H9 (cell line): Measurements from ENCODE around the gene OTUB1. TPM values are rescaled to one million over a fixed set of nuclear protein-coding genes. Genes with fewer than 3 reads are reported as not detected.

Source experiments
- DNase-seq: peaks from one replicate; pipeline ENCODE4 v3.0.0-alpha.2; 2017
- H2AFZ ChIP-seq: one replicate; pipeline ENCODE4 v1.6.1; 2013; ENCODE audit warnings: mild to moderate bottlenecking, low read length, control low read depth, moderate library complexity
- H2AK5ac ChIP-seq: 2 replicates; pipeline ENCODE4 v1.6.1; 2013; ENCODE audit warnings: low read length, control low read depth, mixed read lengths; ENCODE audit not compliant: insufficient read length
- H2BK120ac ChIP-seq: one replicate; pipeline ENCODE4 v1.6.1; 2013; ENCODE audit warnings: low read depth, mild to moderate bottlenecking, low read length, control low read depth, inconsistent platforms; ENCODE audit not compliant: poor library complexity, severe bottlenecking
- H2BK12ac ChIP-seq: 2 replicates; pipeline ENCODE4 v1.6.1; 2013; ENCODE audit warnings: low read length, control low read depth, mixed read lengths, low read depth; ENCODE audit not compliant: insufficient read length
- H2BK15ac ChIP-seq: 2 replicates; pipeline ENCODE4 v1.6.1; 2013; ENCODE audit warnings: low read depth, low read length, control low read depth
- H2BK20ac ChIP-seq: one replicate; pipeline ENCODE4 v1.6.1; 2013; ENCODE audit warnings: low read depth, mild to moderate bottlenecking, low read length, control low read depth, inconsistent platforms; ENCODE audit not compliant: poor library complexity, severe bottlenecking
- H2BK5ac ChIP-seq: 2 replicates; pipeline ENCODE4 v1.6.1; 2013; ENCODE audit warnings: low read length, control low read depth, mixed read lengths; ENCODE audit not compliant: insufficient read length
- H3K14ac ChIP-seq: 2 replicates; pipeline ENCODE4 v1.6.1; 2013; ENCODE audit warnings: low read length, control low read depth; ENCODE audit not compliant: insufficient read depth
- H3K18ac ChIP-seq: 2 replicates; pipeline ENCODE4 v1.6.1; 2013; ENCODE audit warnings: low read depth, mild to moderate bottlenecking, mixed read lengths, low read length, control low read depth; ENCODE audit not compliant: insufficient read length
- H3K23ac ChIP-seq: 2 replicates; pipeline ENCODE4 v1.6.1; 2013; ENCODE audit warnings: low read length, control low read depth, mixed read lengths, low read depth; ENCODE audit not compliant: insufficient read length
- H3K23me2 ChIP-seq: 2 replicates; pipeline ENCODE4 v1.6.1; 2013; ENCODE audit warnings: low read depth, mild to moderate bottlenecking, mixed read lengths, low read length, control low read depth; ENCODE audit not compliant: insufficient read length, poor library complexity, severe bottlenecking
- H3K27ac ChIP-seq: 2 replicates; pipeline ENCODE4 v1.5.1; 2013; ENCODE audit warnings: low read length, control low read depth, mixed read lengths, low read depth; ENCODE audit not compliant: insufficient read length
- H3K27me3 ChIP-seq: 2 replicates; pipeline ENCODE4 v1.6.1; 2013; ENCODE audit warnings: low read length, control low read depth, inconsistent platforms; ENCODE audit not compliant: insufficient read depth
- H3K4ac ChIP-seq: 2 replicates; pipeline ENCODE4 v1.6.1; 2013; ENCODE audit warnings: low read depth, mild to moderate bottlenecking, control low read depth, inconsistent platforms, low read length, moderate library complexity
- H3K4me1 ChIP-seq: 2 replicates; pipeline ENCODE4 v1.6.1; 2013; ENCODE audit warnings: low read length, control low read depth, inconsistent platforms; ENCODE audit not compliant: insufficient read depth
- H3K4me2 ChIP-seq: 2 replicates; pipeline ENCODE4 v1.6.1; 2013; ENCODE audit warnings: low read length, control low read depth, mixed read lengths; ENCODE audit not compliant: insufficient read length, insufficient read depth
- H3K56ac ChIP-seq: 2 replicates; pipeline ENCODE4 v1.6.1; 2013; ENCODE audit warnings: low read depth, mild to moderate bottlenecking, mixed read lengths, low read length, control low read depth; ENCODE audit not compliant: insufficient read length
- H3K79me1 ChIP-seq: 2 replicates; pipeline ENCODE4 v1.6.1; 2013; ENCODE audit warnings: low read depth, mild to moderate bottlenecking, moderate library complexity, low read length, control low read depth, inconsistent platforms; ENCODE audit not compliant: insufficient read depth, poor library complexity, severe bottlenecking
- H3K79me2 ChIP-seq: 2 replicates; pipeline ENCODE4 v1.6.1; 2013; ENCODE audit warnings: low read length, control low read depth, inconsistent platforms; ENCODE audit not compliant: insufficient read depth
- H3K9ac ChIP-seq: 2 replicates; pipeline ENCODE4 v1.6.1; 2013; ENCODE audit warnings: low read length, control low read depth, mixed read lengths; ENCODE audit not compliant: insufficient read length; ENCODE audit errors: extremely low read depth
- H3K9me3 ChIP-seq: one replicate; pipeline ENCODE4 v1.6.1; 2013; ENCODE audit warnings: low read depth, low read length, inconsistent platforms; ENCODE audit not compliant: control insufficient read depth
- H3T11ph ChIP-seq: one replicate; pipeline ENCODE4 v1.6.1; 2013; ENCODE audit warnings: mild to moderate bottlenecking, low read length, control low read depth, inconsistent platforms
- H4K20me1 ChIP-seq: one replicate; pipeline ENCODE4 v1.6.1; 2013; ENCODE audit not compliant: control insufficient read depth, insufficient read length, insufficient read depth
- H4K5ac ChIP-seq: 2 replicates; pipeline ENCODE4 v1.6.1; 2013; ENCODE audit warnings: low read depth, mild to moderate bottlenecking, mixed read lengths, low read length, control low read depth; ENCODE audit not compliant: insufficient read length
- H4K8ac ChIP-seq: replicated peaks from 2 replicates; pipeline ENCODE4 v1.6.1; 2013; ENCODE audit warnings: low read length, control low read depth, mixed read lengths, low read depth; ENCODE audit not compliant: insufficient read length
- H4K91ac ChIP-seq: 2 replicates; pipeline ENCODE4 v1.6.1; 2013; ENCODE audit warnings: low read depth, mild to moderate bottlenecking, moderate library complexity, mixed read lengths, low read length, control low read depth; ENCODE audit not compliant: insufficient read length
- H3K27ac Mint-ChIP-seq, 3 experiments: 2 replicates in 2 of 3; 3 replicates in 1 of 3; pipeline ENCODE4 v1.8.0; 2020 to 2021; ENCODE audit warnings: mixed read lengths in 3 of 3, mild to moderate bottlenecking in 1 of 3, moderate library complexity in 1 of 3
- H3K27me3 Mint-ChIP-seq: 2 replicates; pipeline ENCODE4 v1.8.0; 2021; ENCODE audit warnings: low read depth, mild to moderate bottlenecking, moderate library complexity, mixed read lengths
- H3K36me3 Mint-ChIP-seq, 3 experiments: 2 replicates in 2 of 3; 3 replicates in 1 of 3; pipeline ENCODE4 v1.8.0; 2020 to 2021; ENCODE audit warnings: low read depth in 3 of 3, mixed read lengths in 3 of 3; ENCODE audit not compliant: insufficient read depth in 1 of 3
- H3K4me1 Mint-ChIP-seq, 2 experiments: 2 replicates each; pipeline ENCODE4 v1.8.0; 2020; ENCODE audit warnings: mixed read lengths in 2 of 2
- H3K4me3 Mint-ChIP-seq, 2 experiments: 2 replicates in 1 of 2; 3 replicates in 1 of 2; pipeline ENCODE4 v1.8.0; 2020 to 2021; ENCODE audit warnings: mild to moderate bottlenecking in 2 of 2, mixed read lengths in 2 of 2, moderate library complexity in 1 of 2
- H3K9me3 Mint-ChIP-seq, 2 experiments: 2 replicates in 1 of 2; 3 replicates in 1 of 2; pipeline ENCODE4 v1.8.0; 2020; ENCODE audit warnings: mild to moderate bottlenecking in 2 of 2, mixed read lengths in 2 of 2, moderate library complexity in 1 of 2
- WGBS: extraction: QIAGEN DNeasy Blood & Tissue Kit; methylation state at CpG from one replicate; pipeline ENCODE4 v1.1.7; 2013; ENCODE audit warnings: missing lambda C conversion rate, low lambda C conversion rate, mixed read lengths; ENCODE audit not compliant: insufficient read length; ENCODE audit errors: extremely low coverage; 5-methylcytosine and 5-hydroxymethylcytosine counted together
- total RNA-seq: library from RNA; stranded (reverse); gene quantifications from 2 replicates; pipeline ENCODE4 v1.2.1, GENCODE V29; 2021
- TF ChIP-seq, protein P1 (sequence below): fragments of 200-600 bp; sonication (generic); conservative IDR thresholded peaks from 3 replicates; pipeline ENCODE4 v1.8.0; 2021; ENCODE audit warnings: antibody characterized with exemption, mild to moderate bottlenecking

OTUB1 gene
- total RNA-seq, 1 experiment from 2014 or later, result 114 TPM

DNA sequence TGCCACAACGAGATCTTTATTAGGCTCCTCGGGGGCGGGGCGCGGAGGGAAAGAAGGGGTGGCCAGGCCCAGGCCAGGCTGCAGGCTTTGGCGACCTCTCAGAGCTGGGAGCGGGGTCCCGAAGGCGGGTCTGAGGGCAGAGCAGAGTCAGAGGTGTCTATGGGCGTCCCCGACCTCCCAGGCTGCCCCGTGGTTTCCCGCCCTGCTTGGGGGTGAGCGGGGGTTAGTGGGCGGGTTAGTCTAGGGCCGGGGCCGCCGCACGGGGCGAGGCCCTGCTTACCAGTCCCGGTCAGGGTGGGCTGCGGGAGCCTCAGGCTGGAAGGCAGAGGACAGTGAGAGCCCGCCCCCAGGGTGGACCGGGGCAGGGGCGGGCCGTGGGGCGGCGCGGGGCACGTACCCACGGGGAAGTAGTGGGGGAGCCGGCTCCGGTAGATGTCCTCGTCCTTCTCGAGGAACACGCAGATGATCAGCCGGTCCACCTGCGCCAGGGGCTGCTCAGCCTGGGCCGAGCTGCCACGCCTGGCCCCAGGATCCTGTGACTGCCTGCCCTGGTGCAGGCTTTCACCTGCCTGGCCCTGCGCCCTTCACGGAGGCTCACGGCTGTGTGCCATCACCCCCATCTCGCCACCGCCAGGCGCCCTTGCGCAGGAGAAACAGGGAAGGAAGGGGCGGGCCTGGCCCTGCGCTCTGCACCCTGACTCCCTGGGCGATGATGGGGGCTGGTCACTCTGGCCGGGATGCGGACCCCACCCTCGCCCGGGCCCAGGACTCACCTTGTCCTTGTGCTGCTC is 12.5 kb downstream of the OTUB1 start:
- no CpG with 5 or more reads among the region's 54 CpGs for whole genome bisulfite sequencing
- Histone ChIP-seq H2AFZ (no peak overlapping the region), H3K9me3 (no peaks in the 10 kb centered on the region), H2AK5ac (no peak overlapping the region), H3K79me1 (no peaks in the 10 kb centered on the region), H3K27me3 (peaks cover 3% of the 10 kb centered on the region; the same call in 1 of the 2 replicates), H4K8ac (no peak overlapping the region), H3K23me2 (peaks cover 11% of the 10 kb centered on the region), H3K9ac (no peak overlapping the region), H2BK20ac (no peak overlapping the region), H4K5ac (no peak overlapping the region), H3K23ac (no peak overlapping the region), H4K91ac (no peak overlapping the region), H3K4me2 (peak overlapping the region; percentile 29), H3K4me1 (no peaks in the 10 kb centered on the region), H2BK15ac (no peak overlapping the region), H2BK5ac (no peak overlapping the region), H2BK120ac (no peak overlapping the region), H3K18ac (no peak overlapping the region), H3K14ac (no peak overlapping the region), H3K27ac (no peak overlapping the region), H3T11ph (no peak overlapping the region), H3K4ac (no peak overlapping the region), H3K79me2 (no peaks in the 10 kb centered on the region), H4K20me1 (no peaks in the 10 kb centered on the region), H2BK12ac (no peak overlapping the region), H3K56ac (no peak overlapping the region)
- Mint-ChIP-seq H3K27ac (peak overlapping the region in 1 of 3 experiments; percentile 81; a peak in 3 of 7 replicates), H3K36me3 (peaks cover 17 to 44% (median 41%) of the 10 kb centered on the region in 3 experiments), H3K4me1 (peaks cover 7 to 13% of the 10 kb centered on the region in 2 experiments), H3K4me3 (peak overlapping the region; percentile 54 to 72), H3K9me3 (no peaks in the 10 kb centered on the region), H3K27me3 (peaks cover 28% of the 10 kb centered on the region)
- DNase-seq, result peak; percentile 81
- TF ChIP-seq, protein P1, sequence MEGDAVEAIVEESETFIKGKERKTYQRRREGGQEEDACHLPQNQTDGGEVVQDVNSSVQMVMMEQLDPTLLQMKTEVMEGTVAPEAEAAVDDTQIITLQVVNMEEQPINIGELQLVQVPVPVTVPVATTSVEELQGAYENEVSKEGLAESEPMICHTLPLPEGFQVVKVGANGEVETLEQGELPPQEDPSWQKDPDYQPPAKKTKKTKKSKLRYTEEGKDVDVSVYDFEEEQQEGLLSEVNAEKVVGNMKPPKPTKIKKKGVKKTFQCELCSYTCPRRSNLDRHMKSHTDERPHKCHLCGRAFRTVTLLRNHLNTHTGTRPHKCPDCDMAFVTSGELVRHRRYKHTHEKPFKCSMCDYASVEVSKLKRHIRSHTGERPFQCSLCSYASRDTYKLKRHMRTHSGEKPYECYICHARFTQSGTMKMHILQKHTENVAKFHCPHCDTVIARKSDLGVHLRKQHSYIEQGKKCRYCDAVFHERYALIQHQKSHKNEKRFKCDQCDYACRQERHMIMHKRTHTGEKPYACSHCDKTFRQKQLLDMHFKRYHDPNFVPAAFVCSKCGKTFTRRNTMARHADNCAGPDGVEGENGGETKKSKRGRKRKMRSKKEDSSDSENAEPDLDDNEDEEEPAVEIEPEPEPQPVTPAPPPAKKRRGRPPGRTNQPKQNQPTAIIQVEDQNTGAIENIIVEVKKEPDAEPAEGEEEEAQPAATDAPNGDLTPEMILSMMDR, result peak; percentile 41; the same call in 2 of the 3 replicates
